Upper lobe of right lung (tissue), 1 donor: Measurements from ENCODE around the gene PPFIBP2. TPM values are rescaled to one million over a fixed set of nuclear protein-coding genes. Genes with fewer than 3 reads are reported as not detected.

Source experiments
- ATAC-seq: fragments of 200-7000 bp; cut with Tn5 transposase; one replicate; pipeline ENCODE4 v1.9.1; 2020; ENCODE audit warnings: mild to moderate bottlenecking, moderate library complexity
- DNase-seq: peaks from one replicate; pipeline ENCODE4 v3.0.0-alpha.2; 2020
- H3K27ac ChIP-seq: fragments of 200-600 bp; one replicate; pipeline ENCODE4 v1.8.0; 2022
- H3K27me3 ChIP-seq: fragments of 200-600 bp; one replicate; pipeline ENCODE4 v1.8.0; 2022; ENCODE audit warnings: mild to moderate bottlenecking
- H3K36me3 ChIP-seq: fragments of 200-600 bp; one replicate; pipeline ENCODE4 v1.8.0; 2022
- H3K4me1 ChIP-seq: fragments of 200-600 bp; one replicate; pipeline ENCODE4 v1.8.0; 2022
- H3K4me3 ChIP-seq: fragments of 200-600 bp; one replicate; pipeline ENCODE4 v1.8.0; 2022; ENCODE audit warnings: mild to moderate bottlenecking
- H3K9me3 ChIP-seq: fragments of 200-600 bp; one replicate; pipeline ENCODE4 v1.8.0; 2022
- intact Hi-C: fragments of 100-400 bp; cut with DNase I; formaldehyde crosslinking; loops from one replicate; pipeline ENCODE4 v1.11.0; 2022
- long read RNA-seq: library from polyadenylated mRNA; unstranded; transcript quantifications from one replicate; pipeline ENCODE4 v2.0.0, GENCODE V29; 2021
- total RNA-seq: library from RNA; stranded (reverse); fragmentation: NEBNext Ultra II Directional; extraction: Animal tissue kit (Norgen Biotek cat#: 25700); gene quantifications from one replicate; pipeline ENCODE4 v1.2.1, GENCODE V29; 2021
- TF ChIP-seq, protein P1 (sequence below): fragments of 200-600 bp; IDR thresholded peaks from one replicate; pipeline ENCODE4 v1.8.0; 2022; ENCODE audit warnings: antibody characterized with exemption
- donor health status: DM: no; HTN: yes; CAD: no; lungs with severe emphysema.

PPFIBP2 gene
- total RNA-seq, result 26.8 TPM
- long read RNA-seq, transcript PPFIBP2-201 (24 exons, 3,557 nt), result major isoform, 10 of 24 reads
- long read RNA-seq, partial matches to known transcripts, result 3 of 24 reads
- long read RNA-seq, other reads (novel, unspliced or antisense), result 8 of 24 reads

DNA sequence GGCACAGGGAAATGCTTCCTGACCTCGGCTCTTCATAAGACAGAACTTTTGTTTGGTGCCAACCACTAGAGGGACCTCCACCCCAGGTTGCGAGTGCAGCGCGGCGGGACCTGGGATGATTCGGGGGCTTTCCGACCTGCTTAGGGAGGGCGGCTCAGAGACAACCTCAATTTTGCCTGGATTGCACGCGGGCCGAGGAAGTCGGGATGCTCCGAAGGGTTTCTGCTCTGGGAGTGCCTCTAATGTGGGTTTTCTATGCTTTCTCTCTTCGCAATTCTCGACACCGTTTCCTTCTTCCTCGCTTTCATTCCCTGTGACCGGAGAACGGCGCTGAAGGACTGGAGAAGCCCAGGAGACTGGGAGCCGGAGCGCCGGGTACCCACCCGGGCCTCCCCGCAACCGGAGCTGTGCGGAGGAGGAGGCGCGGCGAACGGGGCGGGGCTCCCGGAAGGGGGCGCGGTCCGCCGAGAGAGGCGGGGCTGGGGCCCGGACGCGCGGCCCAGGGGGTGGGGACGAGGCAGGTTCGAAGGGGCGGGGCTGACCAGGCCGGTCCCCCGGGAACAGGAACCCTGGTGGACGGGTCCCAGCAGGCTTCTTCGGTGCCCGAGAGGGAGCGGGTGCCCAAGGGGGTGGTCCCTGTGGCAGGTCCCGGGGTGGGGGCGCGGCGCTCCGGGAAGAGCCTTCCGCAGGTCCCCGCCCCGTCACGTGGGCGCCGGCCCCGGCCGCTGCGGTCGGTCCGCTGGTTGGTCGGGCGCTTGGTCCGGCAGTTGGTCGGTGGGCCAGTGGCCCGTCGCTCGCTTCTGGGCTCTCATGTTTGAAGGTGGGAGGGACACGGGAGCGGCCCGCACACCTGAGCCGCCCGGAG lies at the start of gene PPFIBP2:
TSS of gene PPFIBP2 (plus strand) at position 766 of the 865 bp plus-strand sequence. CDS start 35,477 bp downstream, outside the sequence.
- H3K36me3 ChIP-seq, result no peaks in the 10 kb centered on the region
- H3K27me3 ChIP-seq, result no peaks in the 10 kb centered on the region
- TF ChIP-seq, protein P1, sequence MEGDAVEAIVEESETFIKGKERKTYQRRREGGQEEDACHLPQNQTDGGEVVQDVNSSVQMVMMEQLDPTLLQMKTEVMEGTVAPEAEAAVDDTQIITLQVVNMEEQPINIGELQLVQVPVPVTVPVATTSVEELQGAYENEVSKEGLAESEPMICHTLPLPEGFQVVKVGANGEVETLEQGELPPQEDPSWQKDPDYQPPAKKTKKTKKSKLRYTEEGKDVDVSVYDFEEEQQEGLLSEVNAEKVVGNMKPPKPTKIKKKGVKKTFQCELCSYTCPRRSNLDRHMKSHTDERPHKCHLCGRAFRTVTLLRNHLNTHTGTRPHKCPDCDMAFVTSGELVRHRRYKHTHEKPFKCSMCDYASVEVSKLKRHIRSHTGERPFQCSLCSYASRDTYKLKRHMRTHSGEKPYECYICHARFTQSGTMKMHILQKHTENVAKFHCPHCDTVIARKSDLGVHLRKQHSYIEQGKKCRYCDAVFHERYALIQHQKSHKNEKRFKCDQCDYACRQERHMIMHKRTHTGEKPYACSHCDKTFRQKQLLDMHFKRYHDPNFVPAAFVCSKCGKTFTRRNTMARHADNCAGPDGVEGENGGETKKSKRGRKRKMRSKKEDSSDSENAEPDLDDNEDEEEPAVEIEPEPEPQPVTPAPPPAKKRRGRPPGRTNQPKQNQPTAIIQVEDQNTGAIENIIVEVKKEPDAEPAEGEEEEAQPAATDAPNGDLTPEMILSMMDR, result peak; percentile 67
- peak within 1 kb of the TSS; percentile 85 for H3K27ac ChIP-seq
- no peaks in the 10 kb centered on the region for H3K9me3 ChIP-seq
- DNase-seq, result peak; percentile 92
- peaks cover 26% of the 10 kb centered on the region for H3K4me1 ChIP-seq
- intact Hi-C loops, result no loop called here
- peak; percentile 94 for ATAC-seq
- H3K4me3 ChIP-seq, result peak within 1 kb of the TSS; percentile 67

DNA sequence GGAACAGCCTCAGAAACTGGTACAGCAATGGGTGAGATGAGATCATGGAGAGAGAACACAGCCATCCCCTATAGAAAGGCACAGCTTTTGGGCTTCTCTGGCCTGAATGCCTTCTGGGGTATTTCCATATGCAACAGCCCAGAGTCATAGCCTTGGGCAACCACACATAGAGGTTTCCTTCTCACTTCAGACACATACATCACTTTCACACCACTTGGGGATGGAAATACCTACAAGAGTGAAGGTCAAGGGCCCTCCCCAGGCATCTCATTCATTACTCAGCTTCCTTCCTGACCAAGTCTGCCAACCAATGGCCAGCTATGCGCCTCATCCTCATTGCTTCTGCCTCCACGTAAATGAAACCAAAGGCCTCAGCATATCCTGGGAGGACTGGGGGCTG lies 46.1 kb upstream of the PPFIBP2 start:
- intact Hi-C loops, result no loop called here
- ATAC-seq, result no peak
- no peaks in the 10 kb centered on the region for H3K4me1 ChIP-seq
- no peaks in the 10 kb centered on the region for H3K9me3 ChIP-seq
- H3K27ac ChIP-seq, result no peak overlapping the region
- TF ChIP-seq, protein P1, result no peak
- no peak overlapping the region for H3K4me3 ChIP-seq
- no peaks in the 10 kb centered on the region for H3K36me3 ChIP-seq
- no peak for DNase-seq
- H3K27me3 ChIP-seq, result peaks cover 6% of the 10 kb centered on the region

GRCh38 chr11:7469351-7469865 lies 44.4 kb upstream of the PPFIBP2 start:
- DNase-seq, result no peak
- Histone ChIP-seq H3K9me3 (no peaks in the 10 kb centered on the region), H3K27ac (no peak overlapping the region), H3K4me3 (no peak overlapping the region), H3K27me3 (peaks cover 1% of the 10 kb centered on the region), H3K36me3 (no peaks in the 10 kb centered on the region), H3K4me1 (no peaks in the 10 kb centered on the region)
- intact Hi-C loops, result no loop called here
- TF ChIP-seq, protein P1, result no peak
- no peak for ATAC-seq

GRCh38 chr11:7471071-7471470 lies 42.7 kb upstream of the PPFIBP2 start:
- no peak for DNase-seq

DNA sequence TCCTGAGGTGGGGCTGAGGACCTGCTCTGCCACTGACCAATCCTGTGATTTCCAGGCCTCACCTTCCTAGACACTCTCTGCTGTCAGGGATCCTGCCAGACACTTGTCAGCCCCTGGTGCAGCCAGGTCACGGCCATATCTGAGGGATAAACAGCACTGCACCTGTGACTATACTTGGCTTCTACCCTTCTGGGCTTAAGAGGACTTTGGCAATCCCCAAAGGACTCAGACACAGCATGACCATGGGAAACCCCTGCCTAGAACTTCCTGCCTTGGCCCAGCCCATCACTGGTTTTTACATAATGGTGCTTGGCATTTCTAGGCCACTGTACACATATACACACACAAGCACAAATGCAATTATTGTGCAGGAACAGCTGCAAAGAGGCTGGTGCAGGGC lies 40.1 kb upstream of the PPFIBP2 start:
- no peak overlapping the region for H3K4me3 ChIP-seq
- intact Hi-C loops, result no loop called here
- no peak overlapping the region for H3K27ac ChIP-seq
- TF ChIP-seq, protein P1, result no peak
- H3K9me3 ChIP-seq, result no peaks in the 10 kb centered on the region
- ATAC-seq, result no peak
- no peaks in the 10 kb centered on the region for H3K36me3 ChIP-seq
- no peaks in the 10 kb centered on the region for H3K4me1 ChIP-seq
- H3K27me3 ChIP-seq, result no peaks in the 10 kb centered on the region
- no peak for DNase-seq

More at GRCh38 chr11:7471071-7471470, 42.7 kb upstream of the PPFIBP2 start:
- TF ChIP-seq, protein P1, result no peak
- Histone ChIP-seq H3K27ac (no peak overlapping the region), H3K4me1 (no peaks in the 10 kb centered on the region), H3K4me3 (no peak overlapping the region), H3K36me3 (no peaks in the 10 kb centered on the region), H3K9me3 (no peaks in the 10 kb centered on the region), H3K27me3 (no peaks in the 10 kb centered on the region)
- intact Hi-C loops, result no loop called here
- no peak for ATAC-seq
